ENCODE measurements around the gene ADSL.

The ADSL gene

DNA sequence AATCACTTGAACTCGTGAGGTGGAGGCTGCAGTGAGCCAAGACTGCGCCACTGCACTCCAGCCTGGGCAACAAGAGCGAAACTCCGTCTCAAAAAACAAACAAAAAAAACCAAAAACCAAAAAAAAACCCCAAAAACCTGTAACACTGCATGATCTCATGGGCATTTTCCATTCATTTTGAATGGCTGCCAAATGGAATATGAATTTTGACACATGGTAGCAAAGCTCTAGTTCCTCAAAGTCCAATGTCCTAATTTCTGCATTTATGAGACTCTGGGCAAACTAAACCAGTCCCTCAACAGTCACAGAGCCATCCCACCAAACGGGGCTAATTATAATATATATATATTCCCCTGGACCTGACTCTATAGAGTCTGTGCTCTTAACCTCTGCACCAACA lies 85.9 kb downstream of the ADSL start:
- ATAC-seq = no peak
- TF ChIP-seq, protein P1, sequence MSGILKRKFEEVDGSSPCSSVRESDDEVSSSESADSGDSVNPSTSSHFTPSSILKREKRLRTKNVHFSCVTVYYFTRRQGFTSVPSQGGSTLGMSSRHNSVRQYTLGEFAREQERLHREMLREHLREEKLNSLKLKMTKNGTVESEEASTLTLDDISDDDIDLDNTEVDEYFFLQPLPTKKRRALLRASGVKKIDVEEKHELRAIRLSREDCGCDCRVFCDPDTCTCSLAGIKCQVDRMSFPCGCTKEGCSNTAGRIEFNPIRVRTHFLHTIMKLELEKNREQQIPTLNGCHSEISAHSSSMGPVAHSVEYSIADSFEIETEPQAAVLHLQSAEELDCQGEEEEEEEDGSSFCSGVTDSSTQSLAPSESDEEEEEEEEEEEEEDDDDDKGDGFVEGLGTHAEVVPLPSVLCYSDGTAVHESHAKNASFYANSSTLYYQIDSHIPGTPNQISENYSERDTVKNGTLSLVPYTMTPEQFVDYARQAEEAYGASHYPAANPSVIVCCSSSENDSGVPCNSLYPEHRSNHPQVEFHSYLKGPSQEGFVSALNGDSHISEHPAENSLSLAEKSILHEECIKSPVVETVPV (CRISPR knock-in tag; IDR thresholded peaks at IDR 0.05) = no peak
- TF ChIP-seq ZC3H10 (CRISPR knock-in tag; IDR thresholded peaks at IDR 0.05) (no peak), POU6F1 (CRISPR knock-in tag; IDR thresholded peaks at IDR 0.05; ENCODE audit: borderline replicate concordance, low read depth) (no peak)

- TF ChIP-seq ISL1 (CRISPR knock-in tag; IDR thresholded peaks at IDR 0.05) (no peak), BACH2 (CRISPR knock-in tag; IDR thresholded peaks at IDR 0.05; ENCODE audit: borderline replicate concordance) (no peak), RARB (CRISPR knock-in tag; IDR thresholded peaks at IDR 0.05) (no peak), POU6F1 (CRISPR knock-in tag; IDR thresholded peaks at IDR 0.05; ENCODE audit: borderline replicate concordance, low read depth) (no peak), ZNF70 (CRISPR knock-in tag; IDR thresholded peaks at IDR 0.05) (no peak), ARNTL (CRISPR knock-in tag; IDR thresholded peaks at IDR 0.05; ENCODE audit: borderline replicate concordance, low read depth) (no peak), PATZ1 (CRISPR knock-in tag; IDR thresholded peaks at IDR 0.05; ENCODE audit: borderline replicate concordance) (no peak), OSR1 (CRISPR knock-in tag; IDR thresholded peaks at IDR 0.05) (no peak), CREB5 (CRISPR knock-in tag; IDR thresholded peaks at IDR 0.05; ENCODE audit: low read depth) (no peak), TOX (CRISPR knock-in tag; IDR thresholded peaks at IDR 0.05; ENCODE audit: borderline replicate concordance) (no peak), ZFP3 (CRISPR knock-in tag; IDR thresholded peaks at IDR 0.05) (no peak), ZFP30 (CRISPR knock-in tag; IDR thresholded peaks at IDR 0.05) (no peak), GLIS3 (CRISPR knock-in tag; IDR thresholded peaks at IDR 0.05) (no peak), ZC3H10 (CRISPR knock-in tag; IDR thresholded peaks at IDR 0.05) (no peak)
- TF ChIP-seq, protein P2, sequence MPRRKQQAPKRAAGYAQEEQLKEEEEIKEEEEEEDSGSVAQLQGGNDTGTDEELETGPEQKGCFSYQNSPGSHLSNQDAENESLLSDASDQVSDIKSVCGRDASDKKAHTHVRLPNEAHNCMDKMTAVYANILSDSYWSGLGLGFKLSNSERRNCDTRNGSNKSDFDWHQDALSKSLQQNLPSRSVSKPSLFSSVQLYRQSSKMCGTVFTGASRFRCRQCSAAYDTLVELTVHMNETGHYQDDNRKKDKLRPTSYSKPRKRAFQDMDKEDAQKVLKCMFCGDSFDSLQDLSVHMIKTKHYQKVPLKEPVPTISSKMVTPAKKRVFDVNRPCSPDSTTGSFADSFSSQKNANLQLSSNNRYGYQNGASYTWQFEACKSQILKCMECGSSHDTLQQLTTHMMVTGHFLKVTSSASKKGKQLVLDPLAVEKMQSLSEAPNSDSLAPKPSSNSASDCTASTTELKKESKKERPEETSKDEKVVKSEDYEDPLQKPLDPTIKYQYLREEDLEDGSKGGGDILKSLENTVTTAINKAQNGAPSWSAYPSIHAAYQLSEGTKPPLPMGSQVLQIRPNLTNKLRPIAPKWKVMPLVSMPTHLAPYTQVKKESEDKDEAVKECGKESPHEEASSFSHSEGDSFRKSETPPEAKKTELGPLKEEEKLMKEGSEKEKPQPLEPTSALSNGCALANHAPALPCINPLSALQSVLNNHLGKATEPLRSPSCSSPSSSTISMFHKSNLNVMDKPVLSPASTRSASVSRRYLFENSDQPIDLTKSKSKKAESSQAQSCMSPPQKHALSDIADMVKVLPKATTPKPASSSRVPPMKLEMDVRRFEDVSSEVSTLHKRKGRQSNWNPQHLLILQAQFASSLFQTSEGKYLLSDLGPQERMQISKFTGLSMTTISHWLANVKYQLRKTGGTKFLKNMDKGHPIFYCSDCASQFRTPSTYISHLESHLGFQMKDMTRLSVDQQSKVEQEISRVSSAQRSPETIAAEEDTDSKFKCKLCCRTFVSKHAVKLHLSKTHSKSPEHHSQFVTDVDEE (CRISPR knock-in tag; IDR thresholded peaks at IDR 0.05) = no peak
- TF ChIP-seq, protein P1 (CRISPR knock-in tag; IDR thresholded peaks at IDR 0.05) = no peak
Observed at GRCh38 chr22:40432625-40433024, 86.3 kb downstream of the ADSL start.

More at GRCh38 chr22:40432625-40433024, 86.3 kb downstream of the ADSL start:
- no peak for ATAC-seq
